H9 (cell line): ENCODE results near the gene DDX49. TPM values are rescaled to one million over a fixed set of nuclear protein-coding genes. Genes with fewer than 3 reads are reported as not detected.

Experiments
- DNase-seq: peaks from one replicate; pipeline ENCODE4 v3.0.0-alpha.2; 2017
- H2AFZ ChIP-seq: one replicate; pipeline ENCODE4 v1.6.1; 2013; ENCODE audit warnings: mild to moderate bottlenecking, low read length, control low read depth, moderate library complexity
- H2AK5ac ChIP-seq: 2 replicates; pipeline ENCODE4 v1.6.1; 2013; ENCODE audit warnings: low read length, control low read depth, mixed read lengths; ENCODE audit not compliant: insufficient read length
- H2BK120ac ChIP-seq: one replicate; pipeline ENCODE4 v1.6.1; 2013; ENCODE audit warnings: low read depth, mild to moderate bottlenecking, low read length, control low read depth, inconsistent platforms; ENCODE audit not compliant: poor library complexity, severe bottlenecking
- H2BK12ac ChIP-seq: 2 replicates; pipeline ENCODE4 v1.6.1; 2013; ENCODE audit warnings: low read length, control low read depth, mixed read lengths, low read depth; ENCODE audit not compliant: insufficient read length
- H2BK15ac ChIP-seq: 2 replicates; pipeline ENCODE4 v1.6.1; 2013; ENCODE audit warnings: low read depth, low read length, control low read depth
- H2BK20ac ChIP-seq: one replicate; pipeline ENCODE4 v1.6.1; 2013; ENCODE audit warnings: low read depth, mild to moderate bottlenecking, low read length, control low read depth, inconsistent platforms; ENCODE audit not compliant: poor library complexity, severe bottlenecking
- H2BK5ac ChIP-seq: 2 replicates; pipeline ENCODE4 v1.6.1; 2013; ENCODE audit warnings: low read length, control low read depth, mixed read lengths; ENCODE audit not compliant: insufficient read length
- H3K14ac ChIP-seq: 2 replicates; pipeline ENCODE4 v1.6.1; 2013; ENCODE audit warnings: low read length, control low read depth; ENCODE audit not compliant: insufficient read depth
- H3K18ac ChIP-seq: 2 replicates; pipeline ENCODE4 v1.6.1; 2013; ENCODE audit warnings: low read depth, mild to moderate bottlenecking, mixed read lengths, low read length, control low read depth; ENCODE audit not compliant: insufficient read length
- H3K23ac ChIP-seq: 2 replicates; pipeline ENCODE4 v1.6.1; 2013; ENCODE audit warnings: low read length, control low read depth, mixed read lengths, low read depth; ENCODE audit not compliant: insufficient read length
- H3K23me2 ChIP-seq: 2 replicates; pipeline ENCODE4 v1.6.1; 2013; ENCODE audit warnings: low read depth, mild to moderate bottlenecking, mixed read lengths, low read length, control low read depth; ENCODE audit not compliant: insufficient read length, poor library complexity, severe bottlenecking
- H3K27ac ChIP-seq: 2 replicates; pipeline ENCODE4 v1.5.1; 2013; ENCODE audit warnings: low read length, control low read depth, mixed read lengths, low read depth; ENCODE audit not compliant: insufficient read length
- H3K27me3 ChIP-seq: 2 replicates; pipeline ENCODE4 v1.6.1; 2013; ENCODE audit warnings: low read length, control low read depth, inconsistent platforms; ENCODE audit not compliant: insufficient read depth
- H3K4ac ChIP-seq: 2 replicates; pipeline ENCODE4 v1.6.1; 2013; ENCODE audit warnings: low read depth, mild to moderate bottlenecking, control low read depth, inconsistent platforms, low read length, moderate library complexity
- H3K4me1 ChIP-seq: 2 replicates; pipeline ENCODE4 v1.6.1; 2013; ENCODE audit warnings: low read length, control low read depth, inconsistent platforms; ENCODE audit not compliant: insufficient read depth
- H3K4me2 ChIP-seq: 2 replicates; pipeline ENCODE4 v1.6.1; 2013; ENCODE audit warnings: low read length, control low read depth, mixed read lengths; ENCODE audit not compliant: insufficient read length, insufficient read depth
- H3K56ac ChIP-seq: 2 replicates; pipeline ENCODE4 v1.6.1; 2013; ENCODE audit warnings: low read depth, mild to moderate bottlenecking, mixed read lengths, low read length, control low read depth; ENCODE audit not compliant: insufficient read length
- H3K79me1 ChIP-seq: 2 replicates; pipeline ENCODE4 v1.6.1; 2013; ENCODE audit warnings: low read depth, mild to moderate bottlenecking, moderate library complexity, low read length, control low read depth, inconsistent platforms; ENCODE audit not compliant: insufficient read depth, poor library complexity, severe bottlenecking
- H3K79me2 ChIP-seq: 2 replicates; pipeline ENCODE4 v1.6.1; 2013; ENCODE audit warnings: low read length, control low read depth, inconsistent platforms; ENCODE audit not compliant: insufficient read depth
- H3K9ac ChIP-seq: 2 replicates; pipeline ENCODE4 v1.6.1; 2013; ENCODE audit warnings: low read length, control low read depth, mixed read lengths; ENCODE audit not compliant: insufficient read length; ENCODE audit errors: extremely low read depth
- H3K9me3 ChIP-seq: one replicate; pipeline ENCODE4 v1.6.1; 2013; ENCODE audit warnings: low read depth, low read length, inconsistent platforms; ENCODE audit not compliant: control insufficient read depth
- H3T11ph ChIP-seq: one replicate; pipeline ENCODE4 v1.6.1; 2013; ENCODE audit warnings: mild to moderate bottlenecking, low read length, control low read depth, inconsistent platforms
- H4K20me1 ChIP-seq: one replicate; pipeline ENCODE4 v1.6.1; 2013; ENCODE audit not compliant: control insufficient read depth, insufficient read length, insufficient read depth
- H4K5ac ChIP-seq: 2 replicates; pipeline ENCODE4 v1.6.1; 2013; ENCODE audit warnings: low read depth, mild to moderate bottlenecking, mixed read lengths, low read length, control low read depth; ENCODE audit not compliant: insufficient read length
- H4K8ac ChIP-seq: replicated peaks from 2 replicates; pipeline ENCODE4 v1.6.1; 2013; ENCODE audit warnings: low read length, control low read depth, mixed read lengths, low read depth; ENCODE audit not compliant: insufficient read length
- H4K91ac ChIP-seq: 2 replicates; pipeline ENCODE4 v1.6.1; 2013; ENCODE audit warnings: low read depth, mild to moderate bottlenecking, moderate library complexity, mixed read lengths, low read length, control low read depth; ENCODE audit not compliant: insufficient read length
- H3K27ac Mint-ChIP-seq, 3 experiments: 2 replicates in 2 of 3; 3 replicates in 1 of 3; pipeline ENCODE4 v1.8.0; 2020 to 2021; ENCODE audit warnings: mixed read lengths in 3 of 3, mild to moderate bottlenecking in 1 of 3, moderate library complexity in 1 of 3
- H3K27me3 Mint-ChIP-seq: 2 replicates; pipeline ENCODE4 v1.8.0; 2021; ENCODE audit warnings: low read depth, mild to moderate bottlenecking, moderate library complexity, mixed read lengths
- H3K36me3 Mint-ChIP-seq, 3 experiments: 2 replicates in 2 of 3; 3 replicates in 1 of 3; pipeline ENCODE4 v1.8.0; 2020 to 2021; ENCODE audit warnings: low read depth in 3 of 3, mixed read lengths in 3 of 3; ENCODE audit not compliant: insufficient read depth in 1 of 3
- H3K4me1 Mint-ChIP-seq, 2 experiments: 2 replicates each; pipeline ENCODE4 v1.8.0; 2020; ENCODE audit warnings: mixed read lengths in 2 of 2
- H3K4me3 Mint-ChIP-seq, 2 experiments: 2 replicates in 1 of 2; 3 replicates in 1 of 2; pipeline ENCODE4 v1.8.0; 2020 to 2021; ENCODE audit warnings: mild to moderate bottlenecking in 2 of 2, mixed read lengths in 2 of 2, moderate library complexity in 1 of 2
- H3K9me3 Mint-ChIP-seq, 2 experiments: 2 replicates in 1 of 2; 3 replicates in 1 of 2; pipeline ENCODE4 v1.8.0; 2020; ENCODE audit warnings: mild to moderate bottlenecking in 2 of 2, mixed read lengths in 2 of 2, moderate library complexity in 1 of 2
- WGBS: extraction: QIAGEN DNeasy Blood & Tissue Kit; methylation state at CpG from one replicate; pipeline ENCODE4 v1.1.7; 2013; ENCODE audit warnings: missing lambda C conversion rate, low lambda C conversion rate, mixed read lengths; ENCODE audit not compliant: insufficient read length; ENCODE audit errors: extremely low coverage; 5-methylcytosine and 5-hydroxymethylcytosine counted together
- total RNA-seq: library from RNA; stranded (reverse); gene quantifications from 2 replicates; pipeline ENCODE4 v1.2.1, GENCODE V29; 2021
- TF ChIP-seq, protein P1 (sequence below): fragments of 200-600 bp; sonication (generic); conservative IDR thresholded peaks from 3 replicates; pipeline ENCODE4 v1.8.0; 2021; ENCODE audit warnings: antibody characterized with exemption, mild to moderate bottlenecking

Gene DDX49
- total RNA-seq, 1 experiment from 2014 or later: 52.3 TPM

GRCh38 chr19:18906605-18907519 is 12.7 kb upstream of the DDX49 start:
- H3K79me1 ChIP-seq: no peaks in the 10 kb centered on the region
- no peak overlapping the region for H4K91ac ChIP-seq
- no peak overlapping the region for H3K4ac ChIP-seq
- WGBS: no CpG with 5 or more reads among the region's 36 CpGs
- no peaks in the 10 kb centered on the region for H3K27me3 ChIP-seq
- no peak overlapping the region for H2BK12ac ChIP-seq
- Mint-ChIP-seq H3K27ac (no peak overlapping the region), H3K36me3 (peaks cover 4 to 18% (median 14%) of the 10 kb centered on the region in 3 experiments; a peak in 6 of 7 replicates), H3K4me1 (no peaks in the 10 kb centered on the region), H3K27me3 (no peaks in the 10 kb centered on the region), H3K9me3 (no peaks in the 10 kb centered on the region; a peak in 1 of 5 replicates), H3K4me3 (no peak overlapping the region)
- TF ChIP-seq, protein P1, sequence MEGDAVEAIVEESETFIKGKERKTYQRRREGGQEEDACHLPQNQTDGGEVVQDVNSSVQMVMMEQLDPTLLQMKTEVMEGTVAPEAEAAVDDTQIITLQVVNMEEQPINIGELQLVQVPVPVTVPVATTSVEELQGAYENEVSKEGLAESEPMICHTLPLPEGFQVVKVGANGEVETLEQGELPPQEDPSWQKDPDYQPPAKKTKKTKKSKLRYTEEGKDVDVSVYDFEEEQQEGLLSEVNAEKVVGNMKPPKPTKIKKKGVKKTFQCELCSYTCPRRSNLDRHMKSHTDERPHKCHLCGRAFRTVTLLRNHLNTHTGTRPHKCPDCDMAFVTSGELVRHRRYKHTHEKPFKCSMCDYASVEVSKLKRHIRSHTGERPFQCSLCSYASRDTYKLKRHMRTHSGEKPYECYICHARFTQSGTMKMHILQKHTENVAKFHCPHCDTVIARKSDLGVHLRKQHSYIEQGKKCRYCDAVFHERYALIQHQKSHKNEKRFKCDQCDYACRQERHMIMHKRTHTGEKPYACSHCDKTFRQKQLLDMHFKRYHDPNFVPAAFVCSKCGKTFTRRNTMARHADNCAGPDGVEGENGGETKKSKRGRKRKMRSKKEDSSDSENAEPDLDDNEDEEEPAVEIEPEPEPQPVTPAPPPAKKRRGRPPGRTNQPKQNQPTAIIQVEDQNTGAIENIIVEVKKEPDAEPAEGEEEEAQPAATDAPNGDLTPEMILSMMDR: no peak
- no peak overlapping the region for H3K27ac ChIP-seq
- H4K20me1 ChIP-seq: no peaks in the 10 kb centered on the region
- H2BK5ac ChIP-seq: no peak overlapping the region
- H2BK15ac ChIP-seq: no peak overlapping the region
- H3K18ac ChIP-seq: no peak overlapping the region
- H2AK5ac ChIP-seq: no peak overlapping the region
- no peak overlapping the region for H3T11ph ChIP-seq
- DNase-seq: no peak
- no peak overlapping the region for H3K14ac ChIP-seq
- H3K9ac ChIP-seq: no peak overlapping the region
- no peak overlapping the region for H4K5ac ChIP-seq
- H3K23ac ChIP-seq: no peak overlapping the region
- H2BK120ac ChIP-seq: no peak overlapping the region
- no peak overlapping the region for H4K8ac ChIP-seq
- H2AFZ ChIP-seq: no peak overlapping the region
- H3K79me2 ChIP-seq: no peaks in the 10 kb centered on the region
- H3K4me1 ChIP-seq: no peaks in the 10 kb centered on the region
- H3K56ac ChIP-seq: no peak overlapping the region
- H3K9me3 ChIP-seq: no peaks in the 10 kb centered on the region
- H2BK20ac ChIP-seq: no peak overlapping the region
- no peak overlapping the region for H3K4me2 ChIP-seq
- no peaks in the 10 kb centered on the region for H3K23me2 ChIP-seq
